Chondrocyte (in vitro differentiated cells): ENCODE measurements around the gene YAE1. TPM values are rescaled to one million over a fixed set of nuclear protein-coding genes. Genes with fewer than 3 reads are reported as not detected.

Experiments
- DNase-seq: peaks from one replicate; pipeline ENCODE4 v3.0.0; 2021; ENCODE audit warnings: mixed read lengths, low spot score
- H3K27ac Mint-ChIP-seq: one replicate; pipeline ENCODE4 v1.8.0; 2021; ENCODE audit warnings: mild to moderate bottlenecking, moderate library complexity, mixed read lengths; ENCODE audit not compliant: unreplicated experiment
- H3K27me3 Mint-ChIP-seq: 2 replicates; pipeline ENCODE4 v1.8.0; 2021; ENCODE audit warnings: low read depth, mixed read lengths
- H3K36me3 Mint-ChIP-seq: 2 replicates; pipeline ENCODE4 v1.8.0; 2021; ENCODE audit warnings: low read depth, mixed read lengths
- H3K4me1 Mint-ChIP-seq: 2 replicates; pipeline ENCODE4 v1.8.0; 2021; ENCODE audit warnings: low read depth, mild to moderate bottlenecking, mixed read lengths
- H3K4me3 Mint-ChIP-seq: one replicate; pipeline ENCODE4 v1.8.0; 2021; ENCODE audit warnings: mild to moderate bottlenecking, moderate library complexity, mixed read lengths; ENCODE audit not compliant: unreplicated experiment
- H3K9me3 Mint-ChIP-seq: 2 replicates; pipeline ENCODE4 v1.8.0; 2021; ENCODE audit warnings: low read depth, mixed read lengths
- CTCF ChIP-seq: fragments of 200-600 bp; sonication (generic); IDR thresholded peaks from 2 replicates; pipeline ENCODE4 v1.5.0; 2021; ENCODE audit warnings: antibody characterized with exemption, mild to moderate bottlenecking, moderate library complexity
- total RNA-seq: library from RNA; stranded (reverse); gene quantifications from 3 replicates; pipeline ENCODE4 v1.2.1, GENCODE V29; 2021

The YAE1 gene
- total RNA-seq, 1 donor from 2014 or later: 14.9 TPM

DNA sequence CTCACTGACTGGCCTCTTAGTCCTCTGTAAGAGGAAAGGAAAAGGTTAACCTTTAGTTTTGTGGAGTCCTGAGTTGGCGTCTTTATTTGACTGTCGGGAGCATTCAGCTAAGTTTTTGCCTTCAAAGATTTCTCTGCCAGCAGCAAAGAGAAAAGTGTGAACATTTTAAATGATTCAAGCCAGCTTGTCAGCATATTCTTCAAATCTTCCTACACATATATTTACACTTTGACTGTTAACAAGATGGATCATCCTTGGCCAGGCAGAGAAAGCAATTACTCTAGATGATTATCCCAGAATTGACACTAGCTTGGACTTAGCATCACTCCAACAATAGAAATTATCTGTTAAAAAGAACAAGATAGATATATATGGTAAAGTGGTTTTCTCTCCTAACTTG lies 15.8 kb upstream of the YAE1 start:
- TF ChIP-seq CTCF: no peak
- no peak overlapping the region for H3K4me3 Mint-ChIP-seq
- no peaks in the 10 kb centered on the region for H3K4me1 Mint-ChIP-seq
- H3K36me3 Mint-ChIP-seq: peaks cover 8% of the 10 kb centered on the region
- peaks cover 17% of the 10 kb centered on the region for H3K9me3 Mint-ChIP-seq
- peaks cover 9% of the 10 kb centered on the region for H3K27me3 Mint-ChIP-seq
- no peak overlapping the region for H3K27ac Mint-ChIP-seq
- no peak for DNase-seq

DNA sequence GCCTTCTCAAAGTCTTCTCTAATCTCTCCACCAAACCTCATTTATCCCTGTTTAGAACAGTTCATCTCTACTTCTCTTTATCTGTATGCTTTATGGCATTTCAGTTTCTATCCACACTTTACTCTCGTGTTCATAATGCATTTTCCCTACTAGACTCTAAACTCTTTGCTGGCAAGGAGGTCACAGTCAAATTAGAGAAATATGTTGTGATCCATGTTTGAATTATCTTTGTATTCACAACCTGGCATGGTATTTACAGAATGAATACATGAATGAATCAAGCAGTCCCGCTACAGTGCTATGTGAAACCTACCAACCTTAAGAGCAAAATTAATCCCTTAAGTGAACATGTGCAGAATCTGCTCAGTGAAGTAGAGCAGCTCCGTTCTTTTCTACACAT lies 12.8 kb upstream of the YAE1 start:
- H3K9me3 Mint-ChIP-seq: peaks cover 3% of the 10 kb centered on the region
- no peak for TF ChIP-seq CTCF
- no peaks in the 10 kb centered on the region for H3K4me1 Mint-ChIP-seq
- H3K27ac Mint-ChIP-seq: no peak overlapping the region
- H3K4me3 Mint-ChIP-seq: no peak overlapping the region
- DNase-seq: no peak
- peaks cover 18% of the 10 kb centered on the region for H3K27me3 Mint-ChIP-seq
- H3K36me3 Mint-ChIP-seq: peaks cover 2% of the 10 kb centered on the region

DNA sequence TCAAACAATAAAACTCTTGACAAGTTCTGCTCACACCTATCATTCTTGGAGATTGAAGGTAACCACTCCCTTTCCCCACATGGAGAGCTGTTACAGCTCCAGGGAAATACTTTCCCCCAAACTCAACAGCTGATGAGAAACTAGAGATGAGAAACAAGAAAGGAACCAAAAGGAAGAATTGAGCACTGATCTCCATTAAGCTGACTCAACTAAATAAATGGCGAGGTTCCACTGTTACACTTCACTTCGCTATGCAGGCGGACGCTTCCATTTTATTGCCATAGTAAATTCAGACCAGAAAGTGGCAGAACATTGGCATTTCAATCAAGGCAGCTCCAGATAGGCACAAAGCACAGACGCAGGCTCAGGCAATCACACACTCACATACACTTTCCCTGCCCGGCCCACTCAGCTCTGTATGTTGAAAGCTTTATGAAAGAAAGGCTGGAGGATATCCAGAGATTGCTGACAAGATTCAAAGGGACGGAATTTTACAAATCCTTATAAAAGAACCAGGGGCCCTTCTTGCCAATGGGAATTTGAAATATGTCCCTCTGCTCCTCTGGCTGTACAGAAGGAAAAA lies 11.5 kb upstream of the YAE1 start:
- no peaks in the 10 kb centered on the region for H3K4me1 Mint-ChIP-seq
- H3K27me3 Mint-ChIP-seq: peaks cover 18% of the 10 kb centered on the region
- DNase-seq: no peak
- no peak for TF ChIP-seq CTCF
- H3K36me3 Mint-ChIP-seq: peaks cover 2% of the 10 kb centered on the region
- H3K9me3 Mint-ChIP-seq: no peaks in the 10 kb centered on the region
- H3K27ac Mint-ChIP-seq: no peak overlapping the region
- no peak overlapping the region for H3K4me3 Mint-ChIP-seq

GRCh38 chr7:39557222-39557621 lies 9.0 kb upstream of the YAE1 start:
- no peak for DNase-seq
- no peaks in the 10 kb centered on the region for H3K4me1 Mint-ChIP-seq
- H3K27me3 Mint-ChIP-seq: peaks cover 15% of the 10 kb centered on the region
- peaks cover 2% of the 10 kb centered on the region for H3K36me3 Mint-ChIP-seq
- no peak overlapping the region for H3K4me3 Mint-ChIP-seq
- H3K9me3 Mint-ChIP-seq: no peaks in the 10 kb centered on the region
- no peak for TF ChIP-seq CTCF
- H3K27ac Mint-ChIP-seq: no peak overlapping the region

- no peaks in the 10 kb centered on the region for H3K9me3 Mint-ChIP-seq
- no peak for TF ChIP-seq CTCF
- no peak for DNase-seq
- H3K4me3 Mint-ChIP-seq: no peak overlapping the region
- no peak overlapping the region for H3K27ac Mint-ChIP-seq
- peaks cover 15% of the 10 kb centered on the region for H3K27me3 Mint-ChIP-seq
- no peaks in the 10 kb centered on the region for H3K4me1 Mint-ChIP-seq
- peaks cover 2% of the 10 kb centered on the region for H3K36me3 Mint-ChIP-seq
These were observed 8.3 kb upstream of the YAE1 start for GRCh38 chr7:39557911-39558310.
